H1 (cell line): ENCODE data around the gene NKAIN2. TPM values are rescaled to one million over a fixed set of nuclear protein-coding genes. Genes with fewer than 3 reads are reported as not detected.
"Not testable (repeated sequence)": the region's sequence is repeated elsewhere in the genome, so short reads cannot be mapped to it uniquely, and the experiment has no call there.

Experiments
- CTCF ChIA-PET: fragments of 300-600 bp; sonication (Branson Sonifier 250); formaldehyde crosslinking; loops from one replicate; lab custom pipeline; 2021; ENCODE audit not compliant: partially characterized antibody; lab: Charles Lee
- POLR2A ChIA-PET: fragments of 300-600 bp; sonication (Branson Sonifier 250); formaldehyde crosslinking; loops from one replicate; lab custom pipeline; 2021; ENCODE audit warnings: inconsistent platforms; ENCODE audit not compliant: partially characterized antibody; lab: Charles Lee
- DNase-seq, 2 experiments: peaks; one replicate each; pipeline versions ENCODE4 v3.0.0 to v3.0.0-alpha.2; 2010 to 2022; ENCODE audit warnings: low spot score in 2 of 2, low read depth in 1 of 2, mixed read lengths in 1 of 2
- FAIRE-seq: peaks from 2 replicates; lab custom pipeline; 2011; peaks lifted over from hg19 to GRCh38; lab: Jason Lieb, UNC
- H2AFZ ChIP-seq: 2 replicates; pipeline ENCODE4 v1.8.1; 2012; ENCODE audit warnings: low read length, inconsistent platforms
- H2AK5ac ChIP-seq: 2 replicates; pipeline ENCODE4 v1.6.1; 2013; ENCODE audit warnings: low read depth, low read length
- H2BK120ac ChIP-seq: replicated peaks from 2 replicates; pipeline ENCODE3; 2013; ENCODE audit warnings: low read depth, low read length, inconsistent platforms
- H2BK12ac ChIP-seq: 2 replicates; pipeline ENCODE4 v1.6.1; 2013; ENCODE audit warnings: low read depth, low read length
- H2BK15ac ChIP-seq: 2 replicates; pipeline ENCODE4 v1.6.1; 2013; ENCODE audit warnings: low read length
- H2BK20ac ChIP-seq: 2 replicates; pipeline ENCODE4 v1.6.1; 2013; ENCODE audit warnings: low read length
- H2BK5ac ChIP-seq: 2 replicates; pipeline ENCODE4 v1.6.1; 2013; ENCODE audit warnings: low read depth, low read length
- H3K14ac ChIP-seq: 2 replicates; pipeline ENCODE4 v1.6.1; 2013; ENCODE audit warnings: inconsistent platforms; ENCODE audit not compliant: insufficient read length
- H3K18ac ChIP-seq: 2 replicates; pipeline ENCODE4 v1.6.1; 2013; ENCODE audit warnings: low read length; ENCODE audit errors: extremely low read depth
- H3K23ac ChIP-seq: 2 replicates; pipeline ENCODE4 v1.6.1; 2013; ENCODE audit warnings: inconsistent platforms; ENCODE audit not compliant: insufficient read length
- H3K23me2 ChIP-seq: 2 replicates; pipeline ENCODE4 v1.6.1; 2013; ENCODE audit warnings: low read depth, low read length
- H3K27ac ChIP-seq: 2 replicates; pipeline ENCODE4 v1.6.1; 2011; ENCODE audit warnings: low read depth, low read length, inconsistent platforms
- H3K27me3 ChIP-seq, 4 experiments: replicated peaks in 1 of 4; 1 replicate in 1 of 4; 2 replicates in 3 of 4; pipeline versions ENCODE4 v1.6.1 to v1.8.1; 2011 to 2013; ENCODE audit warnings: low read length in 3 of 4, mild to moderate bottlenecking in 3 of 4, inconsistent platforms in 2 of 4, mixed read lengths in 2 of 4, moderate library complexity in 1 of 4; ENCODE audit not compliant: control insufficient read depth in 3 of 4, insufficient read depth in 3 of 4; ENCODE audit errors: extremely low read depth in 1 of 4
- H3K36me3 ChIP-seq, 4 experiments: 2 replicates each; pipeline versions ENCODE4 v1.6.1 to v1.8.1; 2011 to 2013; ENCODE audit warnings: mild to moderate bottlenecking in 4 of 4, low read length in 3 of 4, moderate library complexity in 2 of 4, control low read depth in 1 of 4, inconsistent platforms in 1 of 4; ENCODE audit not compliant: insufficient read depth in 4 of 4, control insufficient read depth in 2 of 4
- H3K4ac ChIP-seq: replicated peaks from 2 replicates; pipeline ENCODE3; 2013; ENCODE audit warnings: low read length, low read depth, mixed read lengths, inconsistent platforms; ENCODE audit not compliant: insufficient read length
- H3K4me1 ChIP-seq, 4 experiments: replicated peaks in 1 of 4; 1 replicate in 1 of 4; 2 replicates in 3 of 4; pipeline versions ENCODE4 v1.6.1 to v1.8.1; 2011 to 2013; ENCODE audit warnings: low read length in 3 of 4, inconsistent platforms in 2 of 4, mixed read lengths in 1 of 4; ENCODE audit not compliant: insufficient read depth in 4 of 4, control insufficient read depth in 3 of 4
- H3K4me2 ChIP-seq, 2 experiments: 2 replicates each; pipeline versions ENCODE4 v1.6.1 to v1.8.1; 2011 to 2013; ENCODE audit warnings: low read depth in 2 of 2, low read length in 2 of 2, control low read depth in 1 of 2, inconsistent platforms in 1 of 2, mild to moderate bottlenecking in 1 of 2; ENCODE audit not compliant: insufficient read depth in 1 of 2
- H3K4me3 ChIP-seq, 4 experiments: fragments of 200-600, 300-600 bp in 1 of 4; sonication (generic), shearing (Covaris generic), sonication (Bioruptor Twin) in 1 of 4; 2 replicates each; pipeline versions ENCODE4 v1.5.1 to v1.8.1; 2011 to 2016; ENCODE audit warnings: low read length in 4 of 4, low read depth in 3 of 4, control low read depth in 2 of 4, inconsistent platforms in 2 of 4, mild to moderate bottlenecking in 2 of 4, mixed read lengths in 1 of 4, moderate library complexity in 1 of 4; ENCODE audit not compliant: insufficient read depth in 2 of 4; ENCODE audit errors: extremely low read depth in 1 of 4
- H3K56ac ChIP-seq: replicated peaks from 2 replicates; pipeline ENCODE3; 2013; ENCODE audit warnings: low read depth, mild to moderate bottlenecking, mixed read lengths, low read length, inconsistent platforms; ENCODE audit not compliant: insufficient read length
- H3K79me1 ChIP-seq: 2 replicates; pipeline ENCODE4 v1.6.1; 2013; ENCODE audit warnings: low read depth, low read length, control low read depth
- H3K79me2 ChIP-seq, 2 experiments: 2 replicates each; pipeline versions ENCODE4 v1.6.1 to v1.8.1; 2012 to 2013; ENCODE audit warnings: low read length in 2 of 2, mild to moderate bottlenecking in 2 of 2, inconsistent platforms in 1 of 2; ENCODE audit not compliant: insufficient read depth in 2 of 2, control insufficient read depth in 1 of 2
- H3K9ac ChIP-seq, 4 experiments: replicated peaks in 1 of 4; 1 replicate in 1 of 4; 2 replicates in 3 of 4; pipeline versions ENCODE4 v1.6.1 to v1.8.1; 2011 to 2013; ENCODE audit warnings: low read depth in 3 of 4, low read length in 3 of 4, control low read depth in 2 of 4, mild to moderate bottlenecking in 2 of 4, moderate library complexity in 2 of 4, inconsistent platforms in 1 of 4; ENCODE audit errors: extremely low read depth in 1 of 4
- H3K9me3 ChIP-seq, 2 experiments: 2 replicates each; pipeline versions ENCODE4 v1.6.1 to v1.8.1; 2012 to 2013; ENCODE audit warnings: mild to moderate bottlenecking in 2 of 2, moderate library complexity in 2 of 2, control low read depth in 1 of 2, inconsistent platforms in 1 of 2, low read depth in 1 of 2, low read length in 1 of 2, mixed read lengths in 1 of 2; ENCODE audit not compliant: insufficient read depth in 2 of 2
- H4K20me1 ChIP-seq, 2 experiments: replicated peaks in 1 of 2; 2 replicates each; pipeline versions ENCODE3 to v1.8.1; 2011 to 2013; ENCODE audit warnings: inconsistent platforms in 2 of 2, low read length in 2 of 2, mild to moderate bottlenecking in 1 of 2; ENCODE audit not compliant: insufficient read depth in 2 of 2, control insufficient read depth in 1 of 2
- H4K5ac ChIP-seq: 2 replicates; pipeline ENCODE4 v1.6.1; 2013; ENCODE audit warnings: low read length, low read depth, mixed read lengths, inconsistent platforms; ENCODE audit not compliant: insufficient read length
- H4K8ac ChIP-seq: 2 replicates; pipeline ENCODE4 v1.8.0; 2013; ENCODE audit warnings: mild to moderate bottlenecking, moderate library complexity, low read length, inconsistent platforms; ENCODE audit not compliant: insufficient read depth; ENCODE audit errors: extremely low read depth
- H4K91ac ChIP-seq: replicated peaks from 2 replicates; pipeline ENCODE3; 2013; ENCODE audit warnings: low read length, mixed read lengths, inconsistent platforms; ENCODE audit not compliant: insufficient read length
- WGBS, 2 experiments: shearing (Covaris generic) in 1 of 2; methylation state at CpG; one replicate each; pipeline versions ENCODE4 v1.1.6 to v1.1.7; 2013 to 2015; ENCODE audit warnings: low lambda C conversion rate in 2 of 2, mixed read lengths in 2 of 2, inconsistent platforms in 1 of 2, low coverage in 1 of 2, missing lambda C conversion rate in 1 of 2; ENCODE audit not compliant: insufficient replicate concordance in 2 of 2, insufficient coverage in 1 of 2, insufficient read length in 1 of 2; ENCODE audit errors: extremely low coverage in 1 of 2, missing lambda C conversion rate in 1 of 2; 5-methylcytosine and 5-hydroxymethylcytosine counted together
- polyA plus RNA-seq, 7 experiments: library from polyadenylated mRNA; depleted of rRNA in 3 of 7; stranded (reverse) in 5 of 7; unstranded in 2 of 7; fragments of >200 nt in 5 of 7; fragments of 200-250 nt in 2 of 7; gene quantifications; 1 replicate in 5 of 7; 2 replicates in 1 of 7; 4 replicates in 1 of 7; pipeline versions ENCODE4 v1.2.1 to v1.2.3, GENCODE V29; 2011 to 2013; ENCODE audit warnings: missing spikeins in 2 of 7, mixed read lengths in 2 of 7
- total RNA-seq: library from RNA; stranded (reverse); fragmentation: NEBNext Ultra II Directional; extraction: Animal tissue kit (Norgen Biotek cat#: 25700); gene quantifications from 2 replicates; pipeline ENCODE4 v1.2.1, GENCODE V29; 2021

NKAIN2 gene
- total and polyA plus RNA-seq, 2 of the 8 experiments (the other 6 are each of a cell fraction or from before 2014, with no cell fraction given), result 0.20 to 0.34 TPM

- H3K79me1 ChIP-seq, H3K27ac ChIP-seq, H4K5ac ChIP-seq, H3K23me2 ChIP-seq, H3K9me3 ChIP-seq, H3K56ac ChIP-seq, H3K79me2 ChIP-seq, H3K14ac ChIP-seq, H2BK20ac ChIP-seq, H3K4me2 ChIP-seq, H3K4ac ChIP-seq, H2AFZ ChIP-seq, H2AK5ac ChIP-seq, DNase-seq, FAIRE-seq, POLR2A ChIA-PET, H2BK5ac ChIP-seq, H3K9ac ChIP-seq, H4K20me1 ChIP-seq, H3K27me3 ChIP-seq, H3K4me3 ChIP-seq, H3K4me1 ChIP-seq, H4K8ac ChIP-seq, H3K23ac ChIP-seq, H2BK15ac ChIP-seq, H3K36me3 ChIP-seq, H2BK120ac ChIP-seq, H4K91ac ChIP-seq, H2BK12ac ChIP-seq, H3K18ac ChIP-seq: not testable (repeated sequence)
- 92% methylated on average over 3 of the region's 3 CpGs; no CpG with 5 or more reads in 1 of the 2 experiments for WGBS, 2 experiments
- CTCF ChIA-PET, result interaction anchor here (1.3 kb wide), 1 partner anchor 10 kb away, joined by 4 read pairs; no protein-coding TSS in a partner anchor
These were observed 760.5 kb downstream of the NKAIN2 start for GRCh38 chr6:124564125-124564524.
